Measurements from ENCODE around the gene USE1. TPM values are rescaled to one million over a fixed set of nuclear protein-coding genes. Genes with fewer than 3 reads are reported as not detected.

The USE1 gene, protein sequence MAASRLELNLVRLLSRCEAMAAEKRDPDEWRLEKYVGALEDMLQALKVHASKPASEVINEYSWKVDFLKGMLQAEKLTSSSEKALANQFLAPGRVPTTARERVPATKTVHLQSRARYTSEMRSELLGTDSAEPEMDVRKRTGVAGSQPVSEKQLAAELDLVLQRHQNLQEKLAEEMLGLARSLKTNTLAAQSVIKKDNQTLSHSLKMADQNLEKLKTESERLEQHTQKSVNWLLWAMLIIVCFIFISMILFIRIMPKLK
- total RNA-seq: 10 to 100 TPM; 19.3 to 33.0 TPM

DNA sequence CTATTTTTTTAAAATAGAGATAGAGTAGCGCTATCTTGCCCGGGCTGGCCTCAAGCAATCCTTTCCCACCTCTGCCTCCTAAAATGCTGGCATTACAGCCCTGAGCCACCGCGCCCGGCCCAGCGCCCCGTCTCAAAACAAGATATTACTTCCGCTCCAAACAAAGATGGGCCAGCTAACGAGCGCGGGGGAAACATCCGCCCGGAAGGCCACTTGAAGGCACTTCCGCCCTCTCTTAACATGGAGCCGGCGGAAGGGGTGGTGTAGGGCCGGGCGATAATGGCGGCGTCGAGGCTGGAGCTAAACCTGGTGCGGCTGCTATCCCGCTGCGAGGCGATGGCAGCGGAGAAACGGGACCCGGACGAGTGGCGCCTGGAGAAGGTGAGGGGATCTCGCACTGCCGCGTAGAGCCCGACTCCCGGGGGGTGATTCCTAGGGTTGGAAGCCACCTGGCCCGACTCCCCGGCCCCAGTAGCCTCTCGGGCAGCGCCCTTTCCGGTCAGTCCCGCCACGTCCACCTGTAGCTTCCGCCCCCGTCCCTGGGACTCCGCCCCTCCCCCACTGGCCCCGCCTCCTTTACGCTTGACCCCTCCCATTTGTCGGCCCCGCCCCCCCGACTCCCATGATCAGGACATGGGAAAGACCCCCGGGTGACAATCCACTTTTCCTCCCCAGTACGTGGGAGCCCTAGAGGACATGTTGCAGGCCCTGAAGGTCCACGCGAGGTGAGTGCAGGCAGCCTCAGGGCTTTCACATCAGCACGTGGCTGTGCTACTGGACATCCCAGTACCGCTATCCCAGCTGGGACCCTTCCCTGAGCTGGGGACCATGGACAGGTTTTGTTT is at the start of gene USE1:
TSS of gene USE1 (plus strand) at position 231 of the 845 bp plus-strand sequence. CDS start at position 280, 49 bp downstream.

DNA sequence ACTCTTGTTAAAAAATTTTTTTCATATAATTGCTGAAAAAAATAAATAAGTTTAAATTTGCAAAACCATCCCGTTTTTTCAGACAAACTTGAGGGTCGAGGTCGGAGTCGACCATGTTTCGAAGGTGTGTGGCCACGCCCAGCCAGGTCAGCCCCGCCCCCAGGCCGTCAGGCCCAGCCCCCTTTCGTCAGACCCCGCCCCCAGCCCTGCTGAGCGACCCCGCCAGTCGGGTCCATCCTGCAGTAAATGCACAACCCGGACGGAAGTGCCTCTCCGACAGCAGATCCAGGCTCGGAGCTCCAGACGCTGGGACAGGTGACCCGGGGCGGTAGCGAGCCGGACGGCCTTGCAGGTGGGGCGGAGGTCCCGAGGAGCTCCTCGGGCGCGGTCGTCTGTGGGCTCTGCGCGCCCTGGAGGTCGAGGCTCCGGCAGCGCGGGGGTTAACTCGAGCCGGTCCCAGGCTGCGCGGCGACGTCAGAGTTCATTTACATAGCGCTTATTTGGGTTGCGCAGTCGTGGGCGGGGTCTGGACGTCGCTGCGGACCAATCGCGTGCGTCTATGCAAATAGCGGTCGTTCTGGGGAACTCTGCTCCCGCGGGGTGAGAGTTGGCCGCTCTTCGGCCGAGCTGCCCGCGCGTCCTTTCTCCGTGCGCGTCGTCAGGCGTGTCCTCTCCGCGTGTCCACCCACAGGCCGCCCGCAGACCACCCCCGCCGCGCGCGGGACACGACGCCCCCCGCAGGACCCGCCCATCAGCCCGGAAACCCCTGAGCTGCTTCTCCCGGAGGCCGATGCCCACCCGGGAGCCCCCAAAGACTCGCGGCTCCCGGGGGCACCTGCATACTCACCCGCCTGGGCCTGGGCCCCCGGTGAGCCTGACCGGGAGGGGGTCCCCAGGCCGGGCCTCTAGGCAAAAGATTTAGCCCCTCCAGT is 11.1 kb downstream of the USE1 start, which contains the start of gene OCEL1:
TSS of gene OCEL1 (plus strand) at position 225 of the 932 bp plus-strand sequence. CDS start at position 247, 22 bp downstream.

DNA sequence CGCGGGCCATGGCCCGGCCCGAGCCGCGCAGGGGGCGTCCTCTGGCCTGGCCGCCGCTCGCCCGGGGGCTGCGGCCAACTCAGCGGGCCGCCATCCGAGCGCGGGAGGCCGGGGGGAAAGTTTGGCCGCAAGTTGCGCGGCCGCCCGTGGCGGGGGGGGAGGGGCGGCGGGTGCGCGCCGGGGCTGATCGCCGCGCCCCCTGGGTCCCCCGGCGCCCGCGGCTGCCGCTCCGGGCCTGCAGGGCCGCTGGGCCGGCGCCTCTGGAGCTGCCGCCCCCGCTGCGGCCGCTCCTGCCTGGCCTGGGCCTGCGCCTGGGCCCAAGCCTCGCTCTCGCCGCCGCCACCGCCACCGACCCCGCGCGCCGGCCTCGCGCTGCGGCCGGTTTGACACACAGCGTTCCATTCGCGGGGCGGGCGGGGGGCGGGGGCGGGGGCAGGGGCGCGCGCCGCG is 30.4 kb downstream of the USE1 start, which contains the start of gene NR2F6:
TSS of gene NR2F6 (minus strand) at position 385 of the 450 bp plus-strand sequence. CDS start 699 bp downstream, outside the sequence.

DNA sequence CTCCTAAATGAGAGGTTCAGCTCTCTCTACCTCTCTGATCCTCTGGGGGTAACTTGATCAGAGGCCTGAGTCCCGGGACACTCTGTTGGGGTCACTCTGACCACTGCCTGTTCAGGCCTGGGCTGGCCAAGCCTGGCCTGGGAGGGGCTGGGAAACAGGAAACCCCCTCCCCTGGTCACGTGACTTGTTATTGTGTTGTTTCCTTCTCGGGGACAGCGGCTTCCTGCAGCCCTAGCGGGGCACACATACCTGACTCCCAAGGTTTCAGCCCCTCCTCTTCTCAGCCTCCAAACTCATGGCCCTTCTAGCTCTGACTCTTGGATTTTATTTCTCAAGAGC is 49.5 kb downstream of the USE1 start, which contains the start of gene USHBP1:
TSS of gene USHBP1 (minus strand) at position 105 of the 339 bp plus-strand sequence. CDS start 446 bp downstream, outside the sequence.

DNA sequence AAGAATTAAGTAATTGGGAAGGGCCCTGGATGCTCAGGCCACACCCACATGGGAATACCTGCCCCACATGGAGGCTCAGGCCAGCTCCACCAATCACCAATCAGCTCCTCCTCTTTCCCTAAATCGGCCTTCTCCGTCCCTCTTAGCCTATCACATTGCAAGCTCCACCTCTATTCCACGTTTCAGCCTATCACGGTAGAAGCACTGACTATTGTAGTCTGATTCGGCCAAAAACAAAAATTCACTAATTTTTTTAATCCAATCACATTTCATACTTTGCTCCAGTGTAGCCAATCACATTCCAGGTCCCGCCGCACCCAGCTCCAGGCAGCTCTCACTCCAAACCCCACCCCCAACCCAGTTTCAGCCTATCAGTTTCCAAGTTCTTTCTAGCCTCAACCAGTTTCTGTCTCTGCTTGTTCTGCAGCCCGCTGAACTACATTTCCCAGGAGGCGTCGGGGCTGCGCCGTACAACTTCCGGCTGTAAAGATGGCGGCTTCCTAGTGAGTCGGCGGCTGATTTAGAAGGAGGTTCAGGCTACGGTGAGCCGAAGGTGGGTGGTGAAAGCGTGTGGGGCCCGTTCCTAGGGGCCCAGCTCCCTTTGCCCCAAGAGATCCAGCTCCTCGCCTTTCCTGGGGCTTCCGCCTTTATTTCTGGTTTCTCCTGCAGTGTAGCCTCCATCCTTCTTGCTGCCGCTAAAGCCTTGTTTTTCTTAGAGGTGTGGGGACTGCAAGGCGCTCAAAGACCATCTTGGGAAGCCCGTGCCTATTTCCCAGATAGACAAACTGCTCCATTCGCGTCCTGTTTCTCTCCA is 52.0 kb downstream of the USE1 start, which contains the start of gene BABAM1:
TSS of gene BABAM1 (plus strand) at position 469 of the 814 bp plus-strand sequence. CDS start 1,364 bp downstream, outside the sequence.

Other genes starting within 250 kb of the USE1 start
- gene CPAMD8, start 188.5 kb upstream of the USE1 start, total RNA-seq: under 1 TPM in 1 of 2 donors, not detected in 1; 0.34 TPM
- gene HAUS8, start 139.9 kb upstream of the USE1 start, total RNA-seq: 1 to 10 TPM; 2.8 to 8.3 TPM
- 100 to 1,000 TPM; 102 to 116 TPM for gene MYO9B, start 139.6 kb upstream of the USE1 start, total RNA-seq
- gene OCEL1, start 10.9 kb downstream of the USE1 start, total RNA-seq: 1 to 10 TPM; 5.3 to 8.6 TPM
- gene NR2F6, start 30.6 kb downstream of the USE1 start, total RNA-seq: 10 to 100 TPM; 35.4 to 56.9 TPM
- gene USHBP1, start 49.4 kb downstream of the USE1 start, total RNA-seq: not detected
- gene BABAM1, start 52.1 kb downstream of the USE1 start, total RNA-seq: 100 to 1,000 TPM in 1 of 2 donors, 10 to 100 TPM in 1; 92.9 to 124 TPM
- 1 to 10 TPM in 1 of 2 donors, under 1 TPM in 1; 0.34 to 2.3 TPM for gene ANKLE1, start 66.5 kb downstream of the USE1 start, total RNA-seq
- gene ABHD8, start 88.1 kb downstream of the USE1 start, total RNA-seq: 1 to 10 TPM; 7.7 to 8.3 TPM
- 10 to 100 TPM; 36.3 to 51.3 TPM for gene MRPL34, start 90.5 kb downstream of the USE1 start, total RNA-seq
- 10 to 100 TPM; 13.4 to 29.6 TPM for gene DDA1, start 94.2 kb downstream of the USE1 start, total RNA-seq
- gene ANO8, start 119.5 kb downstream of the USE1 start, total RNA-seq: 1 to 10 TPM; 3.4 to 3.7 TPM
- gene GTPBP3, start 122.2 kb downstream of the USE1 start, total RNA-seq: 10 to 100 TPM; 16.3 to 17.2 TPM
- under 1 TPM in 1 of 2 donors, not detected in 1; under 0.01 TPM for gene PLVAP, start 162.0 kb downstream of the USE1 start, total RNA-seq
- gene CCDC194, start 178.8 kb downstream of the USE1 start, total RNA-seq: 1 to 10 TPM; 1.3 to 1.4 TPM
- gene BST2, start 190.3 kb downstream of the USE1 start, total RNA-seq: 100 to 1,000 TPM in 1 of 2 donors, 10 to 100 TPM in 1; 95.3 to 226 TPM
- 10 to 100 TPM; 45.8 to 55.6 TPM for gene MVB12A, start 204.7 kb downstream of the USE1 start, total RNA-seq
- under 1 TPM in 1 of 2 donors, not detected in 1; under 0.01 TPM for gene TMEM221, start 233.3 kb downstream of the USE1 start, total RNA-seq
- not detected for gene NXNL1, start 245.6 kb downstream of the USE1 start, total RNA-seq